ENCODE measurements around the gene DIS3L2. TPM values are rescaled to one million over a fixed set of nuclear protein-coding genes. Genes with fewer than 3 reads are reported as not detected.

DIS3L2 gene
- total RNA-seq = 33.0 TPM

- FAIRE-seq = no peak
- DNase-seq (ENCODE audit: low spot score in 2 of 2) = peak; percentile 86
These were observed at the start of gene DIS3L2 for GRCh38 chr2:231961349-231962166. DIS3L2 (plus strand) TSS chr2:231961713; CDS start chr2:232014928, 53,215 bp downstream.

GRCh38 chr2:231914077-231914690, 47.3 kb upstream of the DIS3L2 start:
- no peak for DNase-seq (ENCODE audit: low spot score in 2 of 2)

GRCh38 chr2:231917280-231918066, 44.0 kb upstream of the DIS3L2 start:
- FAIRE-seq (no peak), DNase-seq (ENCODE audit: low spot score in 2 of 2) (peak; percentile 39 to 54)

More at GRCh38 chr2:231914077-231914690, 47.3 kb upstream of the DIS3L2 start:
- FAIRE-seq = no peak

- DNase-seq (ENCODE audit: low spot score in 2 of 2) (no peak), FAIRE-seq (no peak)
These were observed 42.8 kb upstream of the DIS3L2 start for GRCh38 chr2:231918501-231919330.

- FAIRE-seq (no peak), DNase-seq (ENCODE audit: low spot score in 2 of 2) (no peak)
These were observed 42.0 kb upstream of the DIS3L2 start for GRCh38 chr2:231919341-231920035.

- FAIRE-seq = no peak
- no peak for DNase-seq (ENCODE audit: low spot score in 2 of 2)
These were observed 41.1 kb upstream of the DIS3L2 start for GRCh38 chr2:231920366-231920765.

- DNase-seq (ENCODE audit: low spot score in 2 of 2) = no peak
- no peak for FAIRE-seq
These were observed 40.7 kb upstream of the DIS3L2 start for GRCh38 chr2:231920795-231921194.

GRCh38 chr2:231922311-231923009, 39.1 kb upstream of the DIS3L2 start:
- no peak for FAIRE-seq
- no peak for DNase-seq (ENCODE audit: low spot score in 2 of 2)

- DNase-seq (ENCODE audit: low spot score in 2 of 2) = no peak
- no peak for FAIRE-seq
These were observed 38.5 kb upstream of the DIS3L2 start for GRCh38 chr2:231923010-231923344.

GRCh38 chr2:231923951-231924888, 37.3 kb upstream of the DIS3L2 start:
- FAIRE-seq (no peak), DNase-seq (ENCODE audit: low spot score in 2 of 2) (no peak)

GRCh38 chr2:231924889-231925275, 36.6 kb upstream of the DIS3L2 start:
- no peak for DNase-seq (ENCODE audit: low spot score in 2 of 2)
- no peak for FAIRE-seq

- FAIRE-seq = no peak
These were observed 36.0 kb upstream of the DIS3L2 start for GRCh38 chr2:231925303-231926179.

GRCh38 chr2:231926180-231926741, 35.3 kb upstream of the DIS3L2 start, which contains the start of gene NPPC:
NPPC (minus strand) TSS chr2:231926396; CDS start chr2:231926249, 147 bp downstream.
- peak; percentile 77 to 82 for DNase-seq (ENCODE audit: low spot score in 2 of 2)
- FAIRE-seq = no peak

More at GRCh38 chr2:231925303-231926179, 36.0 kb upstream of the DIS3L2 start:
- DNase-seq (ENCODE audit: low spot score in 2 of 2) = peak; percentile 89 to 91

- FAIRE-seq = no peak
These were observed 34.5 kb upstream of the DIS3L2 start for GRCh38 chr2:231926761-231927565.

GRCh38 chr2:231927566-231927890, 34.0 kb upstream of the DIS3L2 start:
- FAIRE-seq (no peak), DNase-seq (ENCODE audit: low spot score in 2 of 2) (no peak)

More at GRCh38 chr2:231926761-231927565, 34.5 kb upstream of the DIS3L2 start:
- DNase-seq (ENCODE audit: low spot score in 2 of 2) = peak; percentile 53 to 61

GRCh38 chr2:231928481-231928880, 33.0 kb upstream of the DIS3L2 start:
- no peak for DNase-seq (ENCODE audit: low spot score in 2 of 2)

More at GRCh38 chr2:231928481-231928880, 33.0 kb upstream of the DIS3L2 start:
- FAIRE-seq = no peak

Data from frontal cortex (tissue), 4 donors.